MM.1S (cell line): Measurements from ENCODE around the gene RPUSD1.
A peak's percentile ranks its signal among the peaks of the same experiment; 100 is the strongest.

Experiments
- DNase-seq: peaks from one replicate; pipeline ENCODE4 v3.0.0-alpha.2; 2015
- H2AFZ ChIP-seq: fragments of 300-600 bp; sonication (generic); 2 replicates; pipeline ENCODE4 v1.6.0; 2016; ENCODE audit warnings: antibody characterized with exemption, low read length
- H3F3A ChIP-seq: fragments of 300-600 bp; sonication (generic); 2 replicates; pipeline ENCODE4 v1.6.1; 2016; ENCODE audit warnings: mild to moderate bottlenecking, antibody characterized with exemption, low read length, moderate library complexity, mixed read lengths; ENCODE audit not compliant: insufficient read depth
- H3K27ac ChIP-seq: fragments of 300-600 bp; sonication (generic); 2 replicates; pipeline ENCODE4 v1.5.1; 2016; ENCODE audit warnings: mild to moderate bottlenecking, low read length
- H3K27me3 ChIP-seq: fragments of 300-600 bp; sonication (generic); replicated peaks from 2 replicates; pipeline ENCODE4 v1.6.0; 2016; ENCODE audit warnings: low read length; ENCODE audit not compliant: insufficient read depth
- H3K36me3 ChIP-seq: fragments of 300-600 bp; sonication (generic); replicated peaks from 2 replicates; pipeline ENCODE4 v1.6.1; 2016; ENCODE audit warnings: mild to moderate bottlenecking, low read length, mixed read lengths; ENCODE audit not compliant: insufficient read depth
- H3K4me1 ChIP-seq: fragments of 300-600 bp; sonication (generic); 2 replicates; pipeline ENCODE4 v1.6.1; 2016; ENCODE audit warnings: low read length, mixed read lengths
- H3K4me2 ChIP-seq: fragments of 300-600 bp; sonication (generic); 2 replicates; pipeline ENCODE4 v1.6.0; 2016; ENCODE audit warnings: low read depth, low read length
- H3K4me3 ChIP-seq: fragments of 300-600 bp; sonication (generic); 2 replicates; pipeline ENCODE4 v1.5.1; 2016; ENCODE audit warnings: low read length, mixed read lengths
- H3K79me2 ChIP-seq: fragments of 300-600 bp; sonication (generic); 2 replicates; pipeline ENCODE4 v1.6.1; 2016; ENCODE audit warnings: mixed run types, low read length, mixed read lengths
- H3K9ac ChIP-seq: fragments of 300-600 bp; sonication (generic); 2 replicates; pipeline ENCODE4 v1.6.1; 2016; ENCODE audit warnings: low read length, mixed read lengths
- H3K9me2 ChIP-seq: fragments of 300-600 bp; sonication (generic); replicated peaks from 2 replicates; pipeline ENCODE4 v1.6.1; 2016; ENCODE audit warnings: mild to moderate bottlenecking, low read length, mixed read lengths; ENCODE audit not compliant: insufficient read depth
- H3K9me3 ChIP-seq: fragments of 300-600 bp; sonication (generic); replicated peaks from 2 replicates; pipeline ENCODE4 v1.6.1; 2016; ENCODE audit warnings: mild to moderate bottlenecking, low read length, mixed read lengths; ENCODE audit not compliant: insufficient read depth
- H4K20me1 ChIP-seq: fragments of 300-600 bp; sonication (generic); 2 replicates; pipeline ENCODE4 v1.6.1; 2016; ENCODE audit warnings: mild to moderate bottlenecking, low read length, moderate library complexity, mixed read lengths; ENCODE audit not compliant: insufficient read depth
- CTCF ChIP-seq: fragments of 300-600 bp; sonication (generic); IDR thresholded peaks from 2 replicates; pipeline ENCODE4 v1.5.1; 2016; ENCODE audit warnings: antibody characterized with exemption, low read length, mixed read lengths
- EZH2 ChIP-seq: fragments of 300-600 bp; sonication (generic); optimal IDR thresholded peaks from 2 replicates; pipeline ENCODE3; 2017; ENCODE audit warnings: low read depth, mild to moderate bottlenecking, antibody characterized with exemption, low read length, mixed read lengths
- EZH2phosphoT487 ChIP-seq: fragments of 300-600 bp; sonication (generic); IDR thresholded peaks from 2 replicates; pipeline ENCODE4 v1.6.1; 2018; ENCODE audit warnings: antibody characterized with exemption, low read length

RPUSD1 gene

GRCh38 chr16:785563-786535, 2.3 kb downstream of the RPUSD1 start:
- no peak overlapping the region for H3K9ac ChIP-seq
- no peak overlapping the region for H2AFZ ChIP-seq
- H3K27me3 ChIP-seq, result peaks cover 26% of the 10 kb centered on the region
- no peaks in the 10 kb centered on the region for H3K9me3 ChIP-seq
- no peaks in the 10 kb centered on the region; the same call in 1 of the 2 replicates for H4K20me1 ChIP-seq
- peak; percentile 53 for DNase-seq
- peaks cover 33% of the 10 kb centered on the region for H3K79me2 ChIP-seq
- no peak overlapping the region for H3K4me2 ChIP-seq
- H3K27ac ChIP-seq, result no peak overlapping the region
- peak; percentile 72 for TF ChIP-seq CTCF
- no peak for TF ChIP-seq EZH2
- H3K36me3 ChIP-seq, result no peaks in the 10 kb centered on the region; the same call in 1 of the 2 replicates
- H3K9me2 ChIP-seq, result no peaks in the 10 kb centered on the region
- H3F3A ChIP-seq, result no peaks in the 10 kb centered on the region
- 0 out of 2 replicates have a peak, but pooled peaks cover 9% of the 10 kb centered on the region for H3K4me1 ChIP-seq
- H3K4me3 ChIP-seq, result no peak overlapping the region

GRCh38 chr16:784431-784830, 3.8 kb downstream of the RPUSD1 start:
- Histone ChIP-seq H3K79me2 (peaks cover 25% of the 10 kb centered on the region), H4K20me1 (no peaks in the 10 kb centered on the region; the same call in 1 of the 2 replicates), H3F3A (no peaks in the 10 kb centered on the region), H3K36me3 (no peaks in the 10 kb centered on the region), H3K9ac (no peak overlapping the region), H3K9me2 (no peaks in the 10 kb centered on the region), H3K27ac (no peak overlapping the region), H2AFZ (no peak overlapping the region), H3K4me3 (no peak overlapping the region), H3K9me3 (no peaks in the 10 kb centered on the region), H3K4me1 (0 out of 2 replicates have a peak, but pooled peaks cover 9% of the 10 kb centered on the region), H3K27me3 (peaks cover 40% of the 10 kb centered on the region), H3K4me2 (no peak overlapping the region)
- DNase-seq, result no peak
- TF ChIP-seq EZH2 (no peak), EZH2phosphoT487 (no peak)

- Histone ChIP-seq H3K9ac (no peak overlapping the region), H3F3A (no peaks in the 10 kb centered on the region), H3K79me2 (peaks cover 16% of the 10 kb centered on the region), H3K36me3 (no peaks in the 10 kb centered on the region), H2AFZ (no peak overlapping the region), H4K20me1 (no peaks in the 10 kb centered on the region; the same call in 1 of the 2 replicates), H3K9me3 (no peaks in the 10 kb centered on the region), H3K4me3 (no peak overlapping the region), H3K4me2 (no peak overlapping the region), H3K9me2 (no peaks in the 10 kb centered on the region), H3K27me3 (peaks cover 49% of the 10 kb centered on the region), H3K27ac (no peak overlapping the region), H3K4me1 (0 out of 2 replicates have a peak, but pooled peaks cover 6% of the 10 kb centered on the region)
- no peak for DNase-seq
- TF ChIP-seq EZH2 (no peak), EZH2phosphoT487 (no peak), CTCF (no peak)
These were observed 4.6 kb downstream of the RPUSD1 start for GRCh38 chr16:783404-784161.
